Smooth muscle cell (in vitro differentiated cells): ENCODE data around the gene OVOL1. TPM values are rescaled to one million over a fixed set of nuclear protein-coding genes. Genes with fewer than 3 reads are reported as not detected.
A peak's percentile ranks its signal among the peaks of the same experiment; 100 is the strongest.

Source experiments
- DNase-seq: peaks from one replicate; lab custom pipeline; 2025; ENCODE audit not compliant: unreplicated experiment; lab: John Stamatoyannopoulos, UW
- H2AFZ ChIP-seq: fragments of 200-600 bp; sonication (generic); 2 replicates; pipeline ENCODE4 v1.6.0; 2016; ENCODE audit warnings: antibody characterized with exemption, low read depth, mild to moderate bottlenecking
- H3F3A ChIP-seq: fragments of 200-600 bp; sonication (generic); 2 replicates; pipeline ENCODE4 v1.6.0; 2017; ENCODE audit warnings: antibody characterized with exemption, low read depth
- H3K27ac ChIP-seq: fragments of 200-600 bp; sonication (generic); 2 replicates; pipeline ENCODE4 v1.5.1; 2016; ENCODE audit warnings: low read depth, mild to moderate bottlenecking
- H3K27me3 ChIP-seq: fragments of 200-600 bp; sonication (generic); 2 replicates; pipeline ENCODE4 v1.6.1; 2016; ENCODE audit warnings: low read depth, mild to moderate bottlenecking
- H3K36me3 ChIP-seq: fragments of 200-600 bp; sonication (generic); 2 replicates; pipeline ENCODE4 v1.5.1; 2016; ENCODE audit warnings: low read depth
- H3K4me1 ChIP-seq: fragments of 200-600 bp; sonication (generic); 2 replicates; pipeline ENCODE4 v1.5.1; 2016; ENCODE audit warnings: low read depth
- H3K4me2 ChIP-seq: fragments of 200-600 bp; sonication (generic); 2 replicates; pipeline ENCODE4 v1.6.0; 2016; ENCODE audit warnings: mild to moderate bottlenecking
- H3K4me3 ChIP-seq: fragments of 200-600 bp; sonication (generic); 2 replicates; pipeline ENCODE4 v1.5.1; 2016; ENCODE audit warnings: mild to moderate bottlenecking
- H3K79me2 ChIP-seq: fragments of 200-600 bp; sonication (generic); 2 replicates; pipeline ENCODE4 v1.6.0; 2016; ENCODE audit warnings: low read depth, mild to moderate bottlenecking
- H3K9ac ChIP-seq: fragments of 200-600 bp; sonication (generic); 2 replicates; pipeline ENCODE4 v1.6.0; 2016; ENCODE audit warnings: low read depth
- H3K9me3 ChIP-seq: fragments of 200-600 bp; sonication (generic); replicated peaks from 2 replicates; pipeline ENCODE4 v1.5.1; 2016; ENCODE audit warnings: low read depth
- H4K20me1 ChIP-seq: fragments of 200-600 bp; sonication (generic); 2 replicates; pipeline ENCODE4 v1.6.0; 2016; ENCODE audit warnings: low read depth
- WGBS: methylation state at CpG from one replicate; pipeline ENCODE4 v1.1.7; 2016; ENCODE audit warnings: low lambda C conversion rate; 5-methylcytosine and 5-hydroxymethylcytosine counted together
- polyA plus RNA-seq: library from polyadenylated mRNA; unstranded; fragments of >200 nt; fragmentation: Nextera tagmentation; extraction: Ambion mirVana; gene quantifications from 2 replicates; pipeline ENCODE4 v1.2.1, GENCODE V29; 2016
- total RNA-seq: library from RNA; depleted of rRNA; stranded (reverse); fragments of >200 nt; gene quantifications from 2 replicates; pipeline ENCODE4 v1.2.3, GENCODE V29; 2014
- TF ChIP-seq, protein P1 (sequence below): fragments of 200-600 bp; sonication (generic); IDR thresholded peaks from 2 replicates; pipeline ENCODE4 v1.5.1; 2017; ENCODE audit warnings: borderline replicate concordance, mild to moderate bottlenecking, antibody characterized with exemption; ENCODE audit not compliant: insufficient read depth, poor library complexity, severe bottlenecking

The OVOL1 gene
- total and polyA plus RNA-seq, 2 experiments from 2014 or later, result 3.1 to 7.8 TPM

GRCh38 chr11:65794570-65795510 is 8.0 kb downstream of the OVOL1 start:
- no peaks in the 10 kb centered on the region for H3K9me3 ChIP-seq
- H3K36me3 ChIP-seq, result no peaks in the 10 kb centered on the region
- no peak for DNase-seq
- H3K27ac ChIP-seq, result no peak overlapping the region
- H3K9ac ChIP-seq, result no peak overlapping the region
- no peak overlapping the region for H3K4me2 ChIP-seq
- H3K79me2 ChIP-seq, result no peaks in the 10 kb centered on the region
- WGBS, result 96% methylated on average over 42 of the region's 42 CpGs
- H3F3A ChIP-seq, result no peaks in the 10 kb centered on the region
- H2AFZ ChIP-seq, result no peak overlapping the region
- no peak overlapping the region for H3K4me3 ChIP-seq
- TF ChIP-seq, protein P1, sequence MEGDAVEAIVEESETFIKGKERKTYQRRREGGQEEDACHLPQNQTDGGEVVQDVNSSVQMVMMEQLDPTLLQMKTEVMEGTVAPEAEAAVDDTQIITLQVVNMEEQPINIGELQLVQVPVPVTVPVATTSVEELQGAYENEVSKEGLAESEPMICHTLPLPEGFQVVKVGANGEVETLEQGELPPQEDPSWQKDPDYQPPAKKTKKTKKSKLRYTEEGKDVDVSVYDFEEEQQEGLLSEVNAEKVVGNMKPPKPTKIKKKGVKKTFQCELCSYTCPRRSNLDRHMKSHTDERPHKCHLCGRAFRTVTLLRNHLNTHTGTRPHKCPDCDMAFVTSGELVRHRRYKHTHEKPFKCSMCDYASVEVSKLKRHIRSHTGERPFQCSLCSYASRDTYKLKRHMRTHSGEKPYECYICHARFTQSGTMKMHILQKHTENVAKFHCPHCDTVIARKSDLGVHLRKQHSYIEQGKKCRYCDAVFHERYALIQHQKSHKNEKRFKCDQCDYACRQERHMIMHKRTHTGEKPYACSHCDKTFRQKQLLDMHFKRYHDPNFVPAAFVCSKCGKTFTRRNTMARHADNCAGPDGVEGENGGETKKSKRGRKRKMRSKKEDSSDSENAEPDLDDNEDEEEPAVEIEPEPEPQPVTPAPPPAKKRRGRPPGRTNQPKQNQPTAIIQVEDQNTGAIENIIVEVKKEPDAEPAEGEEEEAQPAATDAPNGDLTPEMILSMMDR, result no peak
- H4K20me1 ChIP-seq, result peaks cover 3% of the 10 kb centered on the region
- peaks cover 10% of the 10 kb centered on the region for H3K4me1 ChIP-seq
- no peaks in the 10 kb centered on the region for H3K27me3 ChIP-seq

GRCh38 chr11:65796726-65797601 is 10.1 kb downstream of the OVOL1 start:
- Histone ChIP-seq H3K9me3 (no peaks in the 10 kb centered on the region), H4K20me1 (peaks cover 3% of the 10 kb centered on the region), H3K27ac (peak overlapping the region; percentile 33), H2AFZ (peak overlapping the region; percentile 18), H3F3A (no peaks in the 10 kb centered on the region), H3K4me1 (peaks cover 10% of the 10 kb centered on the region), H3K4me2 (peak overlapping the region; percentile 36), H3K9ac (no peak overlapping the region), H3K79me2 (no peaks in the 10 kb centered on the region), H3K4me3 (no peak overlapping the region), H3K36me3 (no peaks in the 10 kb centered on the region), H3K27me3 (no peaks in the 10 kb centered on the region)
- TF ChIP-seq, protein P1, result no peak
- WGBS, result 55% methylated on average over 15 of the region's 15 CpGs
- DNase-seq, result no peak

GRCh38 chr11:65797711-65798110 is 10.8 kb downstream of the OVOL1 start:
- H3K79me2 ChIP-seq, result no peaks in the 10 kb centered on the region
- no peak overlapping the region for H3K4me3 ChIP-seq
- no peak overlapping the region for H3K9ac ChIP-seq
- no peak for DNase-seq
- H2AFZ ChIP-seq, result no peak overlapping the region
- H3K36me3 ChIP-seq, result no peaks in the 10 kb centered on the region
- H3K27me3 ChIP-seq, result no peaks in the 10 kb centered on the region
- H3F3A ChIP-seq, result no peaks in the 10 kb centered on the region
- H4K20me1 ChIP-seq, result peaks cover 3% of the 10 kb centered on the region
- no peaks in the 10 kb centered on the region for H3K9me3 ChIP-seq
- 95% methylated on average over 13 of the region's 13 CpGs for WGBS
- no peak overlapping the region for H3K27ac ChIP-seq
- peaks cover 10% of the 10 kb centered on the region for H3K4me1 ChIP-seq
- TF ChIP-seq, protein P1, result no peak
- H3K4me2 ChIP-seq, result peak overlapping the region; percentile 36
